Measurements from ENCODE around the gene NUP133.

DNA sequence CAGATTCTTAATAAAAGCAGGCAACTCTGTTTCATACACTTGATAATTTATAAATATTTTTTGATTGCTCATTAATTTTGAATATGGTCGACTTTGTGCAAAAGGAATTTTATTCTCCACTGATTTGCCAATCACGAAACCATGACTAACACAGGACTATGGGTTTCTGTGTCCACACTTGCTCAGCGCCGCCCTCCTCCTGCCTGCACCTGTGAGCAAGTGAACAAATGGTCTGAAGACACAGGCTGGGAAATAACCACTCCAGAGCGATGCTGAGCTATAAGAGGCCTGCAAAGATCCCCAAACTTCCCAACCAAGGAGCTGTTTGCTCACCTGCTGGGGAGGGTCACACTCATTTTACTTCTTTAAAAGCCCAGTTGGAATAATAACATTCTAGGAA is 30.8 kb upstream of the NUP133 start:
- no peak for TF ChIP-seq MYC (IDR thresholded peaks at IDR 0.05; ENCODE audit: low read depth, low read length)
- TF ChIP-seq, protein P1, sequence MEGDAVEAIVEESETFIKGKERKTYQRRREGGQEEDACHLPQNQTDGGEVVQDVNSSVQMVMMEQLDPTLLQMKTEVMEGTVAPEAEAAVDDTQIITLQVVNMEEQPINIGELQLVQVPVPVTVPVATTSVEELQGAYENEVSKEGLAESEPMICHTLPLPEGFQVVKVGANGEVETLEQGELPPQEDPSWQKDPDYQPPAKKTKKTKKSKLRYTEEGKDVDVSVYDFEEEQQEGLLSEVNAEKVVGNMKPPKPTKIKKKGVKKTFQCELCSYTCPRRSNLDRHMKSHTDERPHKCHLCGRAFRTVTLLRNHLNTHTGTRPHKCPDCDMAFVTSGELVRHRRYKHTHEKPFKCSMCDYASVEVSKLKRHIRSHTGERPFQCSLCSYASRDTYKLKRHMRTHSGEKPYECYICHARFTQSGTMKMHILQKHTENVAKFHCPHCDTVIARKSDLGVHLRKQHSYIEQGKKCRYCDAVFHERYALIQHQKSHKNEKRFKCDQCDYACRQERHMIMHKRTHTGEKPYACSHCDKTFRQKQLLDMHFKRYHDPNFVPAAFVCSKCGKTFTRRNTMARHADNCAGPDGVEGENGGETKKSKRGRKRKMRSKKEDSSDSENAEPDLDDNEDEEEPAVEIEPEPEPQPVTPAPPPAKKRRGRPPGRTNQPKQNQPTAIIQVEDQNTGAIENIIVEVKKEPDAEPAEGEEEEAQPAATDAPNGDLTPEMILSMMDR (IDR thresholded peaks at IDR 0.05; ENCODE audit: low read depth, low read length): no peak

Data from NB4 (cell line).